A549 (cell line): ENCODE data around the gene SERINC5.

Experiments used
- CTCF ChIP-seq: fragments of >200 bp; sonication (Bioruptor Twin); formaldehyde crosslinking; IDR thresholded peaks from 3 replicates; pipeline ENCODE4 v1.5.1; 2016
- HOXB5 ChIP-seq: fragments of 250-450 bp; sonication (Bioruptor Pico); IDR thresholded peaks from 2 replicates; pipeline ENCODE4 v1.5.0; 2020; ENCODE audit warnings: mild to moderate bottlenecking, moderate library complexity
- RCOR1 ChIP-seq: fragments of 150-350 bp; IDR thresholded peaks from 2 replicates; pipeline ENCODE4 v1.6.1; 2014; ENCODE audit warnings: antibody characterized with exemption, low read length, low read depth
- REST ChIP-seq: fragments of 200-600 bp; sonication (generic); IDR thresholded peaks from 2 replicates; pipeline ENCODE4 v1.6.1; 2016; ENCODE audit warnings: antibody characterized with exemption, mild to moderate bottlenecking, moderate library complexity

- TF ChIP-seq CTCF: no peak
- no peak for TF ChIP-seq HOXB5
- no peak for TF ChIP-seq RCOR1
- no peak for TF ChIP-seq REST
Observed at GRCh38 chr5:80249901-80250300, 5.9 kb downstream of the SERINC5 start.
